HG03135 (cell line): ENCODE data around the gene OSBPL10.

Source experiments
- ATAC-seq: cut with Tn5 transposase; IDR thresholded peaks from one replicate; pipeline ENCODE4 v1.9.1; 2021; ENCODE audit warnings: mild to moderate bottlenecking, moderate library complexity; ENCODE audit not compliant: unreplicated experiment

The OSBPL10 gene

GRCh38 chr3:31635545-31635944, 345.5 kb downstream of the OSBPL10 start:
- no peak for ATAC-seq

GRCh38 chr3:31634476-31634875, 346.6 kb downstream of the OSBPL10 start:
- no peak for ATAC-seq

- no peak for ATAC-seq
Observed at GRCh38 chr3:31629054-31629453, 352.0 kb downstream of the OSBPL10 start.

GRCh38 chr3:31625358-31625757, 355.7 kb downstream of the OSBPL10 start:
- no peak for ATAC-seq

- no peak for ATAC-seq
Observed at GRCh38 chr3:31624083-31624709, 356.9 kb downstream of the OSBPL10 start.

- peak; percentile 67 for ATAC-seq
Observed at GRCh38 chr3:31622636-31623288, 358.3 kb downstream of the OSBPL10 start.

- no peak for ATAC-seq
Observed at GRCh38 chr3:31621314-31621713, 359.7 kb downstream of the OSBPL10 start.

- ATAC-seq = no peak
Observed at GRCh38 chr3:31620656-31621055, 360.4 kb downstream of the OSBPL10 start.

- ATAC-seq = no peak
Observed at GRCh38 chr3:31616711-31617110, 364.4 kb downstream of the OSBPL10 start.

GRCh38 chr3:31615071-31615875, 365.8 kb downstream of the OSBPL10 start:
- no peak for ATAC-seq

GRCh38 chr3:31614162-31614921, 366.7 kb downstream of the OSBPL10 start:
- ATAC-seq = no peak

- no peak for ATAC-seq
Observed at GRCh38 chr3:31613654-31614053, 367.4 kb downstream of the OSBPL10 start.

- ATAC-seq = no peak
Observed at GRCh38 chr3:31613177-31613576, 367.9 kb downstream of the OSBPL10 start.
